HepG2 (cell line): ENCODE results near the gene RNU4-1. TPM values are rescaled to one million over a fixed set of nuclear protein-coding genes. Genes with fewer than 3 reads are reported as not detected.

Experiments used
- ATAC-seq: fragments of 200-7000 bp; cut with Tn5 transposase; 3 replicates; pipeline ENCODE4 v1.9.1; 2020; ENCODE audit warnings: mild to moderate bottlenecking, moderate library complexity
- BruUV-seq: library from RNA; stranded (reverse); fragments of 400-500 nt; replicated peaks from 2 replicates; lab custom pipeline; 2021; lab: Mats Ljungman, UMichigan
- CTCF ChIA-PET: fragments of 300-600 bp; formaldehyde crosslinking; extraction: SDS; loops from one replicate; lab custom pipeline; 2021; ENCODE audit warnings: low total read pairs, inconsistent platforms, low intra/inter-chr PET ratio; lab: Yijun Ruan, JAX
- POLR2A ChIA-PET: fragments of 350-600 bp; sonication (Branson Sonifier 250); formaldehyde crosslinking; loops from one replicate; lab custom pipeline; 2020; ENCODE audit warnings: antibody characterized with exemption, inconsistent platforms; lab: Yijun Ruan, JAX
- DNase-seq: peaks from one replicate; pipeline ENCODE4 v3.0.0-alpha.2; 2015; ENCODE audit warnings: low spot score
- FAIRE-seq: peaks from 3 replicates; lab custom pipeline; 2011; peaks lifted over from hg19 to GRCh38; lab: Jason Lieb, UNC
- H2AFZ ChIP-seq: one replicate; pipeline ENCODE4 v1.6.1; 2011; ENCODE audit warnings: low read length, inconsistent platforms
- H3K27ac ChIP-seq: fragments of 300-600 bp; 3 replicates; pipeline ENCODE4 v1.8.0; 2011; ENCODE audit warnings: mixed run types, mild to moderate bottlenecking, mixed read lengths, low read length, inconsistent platforms; ENCODE audit not compliant: insufficient read depth; ENCODE audit errors: extremely low read length
- H3K27me3 ChIP-seq, 2 experiments: fragments of 200-600 bp in 1 of 2; 2 replicates in 1 of 2; 3 replicates in 1 of 2; pipeline versions ENCODE4 v1.6.0 to v1.8.0; 2011; ENCODE audit warnings: low read length in 2 of 2, mild to moderate bottlenecking in 2 of 2, moderate library complexity in 2 of 2, inconsistent platforms in 1 of 2; ENCODE audit not compliant: insufficient read depth in 2 of 2, control insufficient read depth in 1 of 2
- H3K36me3 ChIP-seq, 2 experiments: fragments of 200-600 bp in 1 of 2; replicated peaks in 1 of 2; 2 replicates in 1 of 2; 3 replicates in 1 of 2; pipeline versions ENCODE4 v1.5.1 to v1.8.0; 2011; ENCODE audit warnings: low read length in 2 of 2, inconsistent platforms in 1 of 2; ENCODE audit not compliant: insufficient read depth in 2 of 2, control insufficient read depth in 1 of 2
- H3K4me1 ChIP-seq: 2 replicates; pipeline ENCODE4 v1.5.1; 2012; ENCODE audit warnings: low read length, inconsistent platforms; ENCODE audit not compliant: insufficient read depth
- H3K4me2 ChIP-seq: 2 replicates; pipeline ENCODE4 v1.6.0; 2011; ENCODE audit warnings: low read depth, low read length, inconsistent platforms
- H3K4me3 ChIP-seq, 3 experiments: fragments of 200-600 bp in 1 of 3; sonication (generic), shearing (Covaris generic) in 1 of 3; replicated peaks in 1 of 3; 2 replicates each; pipeline ENCODE4 v1.5.1; 2011 to 2016; ENCODE audit warnings: low read length in 3 of 3, inconsistent platforms in 2 of 3, low read depth in 2 of 3, mild to moderate bottlenecking in 2 of 3, control low read depth in 1 of 3, mixed read lengths in 1 of 3; ENCODE audit not compliant: insufficient read depth in 1 of 3
- H3K79me2 ChIP-seq: one replicate; pipeline ENCODE4 v1.6.1; 2011; ENCODE audit warnings: low read length, inconsistent platforms; ENCODE audit not compliant: insufficient read depth
- H3K9ac ChIP-seq: 2 replicates; pipeline ENCODE4 v1.6.0; 2011; ENCODE audit warnings: mild to moderate bottlenecking, low read depth, low read length, inconsistent platforms; ENCODE audit not compliant: insufficient read depth
- H3K9me3 ChIP-seq: 2 replicates; pipeline ENCODE4 v1.5.1; 2012; ENCODE audit warnings: mild to moderate bottlenecking, low read length
- H4K20me1 ChIP-seq: 2 replicates; pipeline ENCODE4 v1.6.0; 2011; ENCODE audit warnings: inconsistent platforms, mild to moderate bottlenecking, low read length, moderate library complexity; ENCODE audit not compliant: insufficient read depth
- ELF3 ChIP-seq: IDR thresholded peaks from 2 replicates; pipeline ENCODE4 v1.6.1; 2016; ENCODE audit warnings: missing genetic modification reagents, missing compliant biosample characterization
- HNF4A ChIP-seq: sonication (generic); formaldehyde crosslinking; IDR thresholded peaks from 2 replicates; pipeline ENCODE4 v1.4.0; 2020; ENCODE audit warnings: missing genetic modification reagents
- NR3C1 ChIP-seq: sonication (generic); formaldehyde crosslinking; IDR thresholded peaks from 2 replicates; pipeline ENCODE4 v1.4.0; 2020; ENCODE audit warnings: missing genetic modification reagents
- RARA ChIP-seq: IDR thresholded peaks from 2 replicates; pipeline ENCODE4 v1.6.1; 2016; ENCODE audit warnings: missing genetic modification reagents, missing compliant biosample characterization
- RXRB ChIP-seq: IDR thresholded peaks from 2 replicates; pipeline ENCODE4 v1.6.1; 2016; ENCODE audit warnings: borderline replicate concordance, missing genetic modification reagents, missing compliant biosample characterization
- TEAD3 ChIP-seq: optimal IDR thresholded peaks from 2 replicates; pipeline ENCODE3; 2016; ENCODE audit warnings: borderline replicate concordance
- ZBTB38 ChIP-seq: sonication (generic); formaldehyde crosslinking; IDR thresholded peaks from 2 replicates; pipeline ENCODE4 v1.5.1; 2020; ENCODE audit warnings: mild to moderate bottlenecking, missing genetic modification reagents
- ZNF878 ChIP-seq: sonication (generic); formaldehyde crosslinking; IDR thresholded peaks from 2 replicates; pipeline ENCODE4 v1.8.1; 2023; ENCODE audit warnings: mild to moderate bottlenecking, missing genetic modification reagents, moderate library complexity
- ZZZ3 ChIP-seq: sonication (generic); formaldehyde crosslinking; IDR thresholded peaks from 2 replicates; pipeline ENCODE4 v1.4.0; 2020; ENCODE audit warnings: missing genetic modification reagents, mild to moderate bottlenecking, borderline replicate concordance
- WGBS: methylation state at CpG from one replicate; pipeline ENCODE4 v1.1.6; 2017; ENCODE audit warnings: low lambda C conversion rate; 5-methylcytosine and 5-hydroxymethylcytosine counted together
- in situ Hi-C: cut with HindIII; loops from 2 replicates; pipeline ENCODE4 v1.10.0; 2017; ENCODE audit warnings: low pct_unique_long_range_greater_than_20kb; ENCODE audit not compliant: extremely low pct_ligation_motif_present
- intact Hi-C: fragments of 100-400 bp; cut with micrococcal nuclease; formaldehyde crosslinking; loops from one replicate; pipeline ENCODE4 v1.10.0; 2022; ENCODE audit not compliant: unreplicated experiment
- polyA plus RNA-seq, 8 experiments: library from polyadenylated mRNA; depleted of rRNA in 3 of 8; stranded (reverse) in 7 of 8; unstranded in 1 of 8; fragments of >200 nt; fragmentation: Illumina TruSeq in 4 of 8; extraction: Trizol in 4 of 8; gene quantifications; 2 replicates each; pipeline versions ENCODE4 v1.2.1 to v1.2.3, GENCODE V29; 2011 to 2016; ENCODE audit warnings: low read depth in 4 of 8, missing spikeins in 1 of 8, mixed read lengths in 1 of 8; ENCODE audit not compliant: insufficient read depth in 1 of 8
- total RNA-seq, 5 experiments: library from RNA; depleted of rRNA; stranded (reverse); fragments of >200 nt; fragmentation: Illumina TruSeq; extraction: Trizol; gene quantifications; 2 replicates each; pipeline ENCODE4 v1.2.3, GENCODE V29; 2016; ENCODE audit warnings: low read depth in 1 of 5

Gene RNU4-1
- total and polyA plus RNA-seq, 2 of the 13 experiments (the other 11 are each of a cell fraction or from before 2014, with no cell fraction given) = 7,407 TPM; not detected in 1

- H3K79me2 ChIP-seq = no peaks in the 10 kb centered on the region
- peak overlapping the region in 2 of 3 experiments; percentile 16 to 37; a peak in 2 of 6 replicates for H3K4me3 ChIP-seq
- intact Hi-C loops = no loop called here
- H3K9me3 ChIP-seq = no peaks in the 10 kb centered on the region
- H3K4me2 ChIP-seq = peak overlapping the region; percentile 58; the same call in 1 of the 2 replicates
- H2AFZ ChIP-seq = no peak overlapping the region
- no peak overlapping the region for H3K9ac ChIP-seq
- ChIA-PET POLR2A (interaction anchor here (0.9 to 6.0 kb wide), 3 partner anchors 15 to 76 kb away, joined by 3 to 34 read pairs (median 5); partner anchors contain the start of genes RNU4-2 and RPLP0), CTCF (no interaction called here)
- H4K20me1 ChIP-seq = no peaks in the 10 kb centered on the region
- TF ChIP-seq TEAD3 (CRISPR knock-in tag) = peak; percentile 66
- no peak for TF ChIP-seq ZZZ3 (CRISPR knock-in tag)
- no peaks in the 10 kb centered on the region for H3K36me3 ChIP-seq
- FAIRE-seq = no peak
- in situ Hi-C loops = no loop called here
- no peaks in the 10 kb centered on the region for H3K27me3 ChIP-seq
- peak; percentile 31 for ATAC-seq
- no TSS peak for BruUV-seq
- no peak overlapping the region for H3K27ac ChIP-seq
- peak; percentile 23 for DNase-seq
- H3K4me1 ChIP-seq = peaks cover 10% of the 10 kb centered on the region
- 2% methylated on average over 6 of the region's 6 CpGs for WGBS
Observed at GRCh38 chr12:120276734-120277133, 16.3 kb downstream of the RNU4-1 start.

- BruUV-seq = no TSS peak
- peaks cover 21% of the 10 kb centered on the region for H3K79me2 ChIP-seq
- peak overlapping the region; percentile 16 for H2AFZ ChIP-seq
- peak overlapping the region; percentile 62 for H3K4me2 ChIP-seq
- H3K9me3 ChIP-seq = no peaks in the 10 kb centered on the region
- intact Hi-C loops (no loop called here), in situ Hi-C loops (loop anchor here (5.0 to 10.0 kb wide), 2 partner anchors 35 to 53 kb away; no protein-coding TSS in a partner anchor)
- peaks cover 50% of the 10 kb centered on the region for H3K4me1 ChIP-seq
- ChIA-PET POLR2A (interaction anchor here (2.1 to 13.4 kb wide), 3 partner anchors 24 to 67 kb away, joined by 9 to 265 read pairs (median 124); partner anchors contain the start of genes RNU4-1, RNU4-2 and RPLP0), CTCF (interaction anchor here (4.0 kb wide), 1 partner anchor 39 kb away, joined by 51 read pairs; no protein-coding TSS in a partner anchor)
- no peak for FAIRE-seq
- 20% methylated on average over 4 of the region's 4 CpGs for WGBS
- no peaks in the 10 kb centered on the region for H4K20me1 ChIP-seq
- no peak overlapping the region for H3K9ac ChIP-seq
- H3K27ac ChIP-seq = peak overlapping the region; percentile 3
- TF ChIP-seq RXRB (CRISPR knock-in tag) (no peak), ZNF878 (CRISPR knock-in tag) (0 out of 2 replicates have a peak, but pooled peaks have one; percentile 36), ZBTB38 (no peak), HNF4A (CRISPR knock-in tag) (peak; percentile 14; the same call in 1 of the 2 replicates), NR3C1 (no peak), ELF3 (peak; percentile 54; the same call in 1 of the 2 replicates), RARA (CRISPR knock-in tag) (0 out of 2 replicates have a peak, but pooled peaks have one; percentile 13)
- peak; percentile 17; the same call in 2 of the 3 replicates for ATAC-seq
- peak overlapping the region in 1 of 3 experiments; percentile 5; a peak in 2 of 6 replicates for H3K4me3 ChIP-seq
- no peaks in the 10 kb centered on the region; a peak in 2 of 5 replicates for H3K36me3 ChIP-seq
- H3K27me3 ChIP-seq = no peaks in the 10 kb centered on the region
- DNase-seq = no peak
Observed at GRCh38 chr12:120267736-120268135, 25.3 kb downstream of the RNU4-1 start.
